ENCODE data around the gene MN1. TPM values are rescaled to one million over a fixed set of nuclear protein-coding genes. Genes with fewer than 3 reads are reported as not detected.

Gene MN1
- total and polyA plus RNA-seq, 2 of the 4 experiments (the other 2 are of a cell fraction): 0.36 to 1.3 TPM

DNA sequence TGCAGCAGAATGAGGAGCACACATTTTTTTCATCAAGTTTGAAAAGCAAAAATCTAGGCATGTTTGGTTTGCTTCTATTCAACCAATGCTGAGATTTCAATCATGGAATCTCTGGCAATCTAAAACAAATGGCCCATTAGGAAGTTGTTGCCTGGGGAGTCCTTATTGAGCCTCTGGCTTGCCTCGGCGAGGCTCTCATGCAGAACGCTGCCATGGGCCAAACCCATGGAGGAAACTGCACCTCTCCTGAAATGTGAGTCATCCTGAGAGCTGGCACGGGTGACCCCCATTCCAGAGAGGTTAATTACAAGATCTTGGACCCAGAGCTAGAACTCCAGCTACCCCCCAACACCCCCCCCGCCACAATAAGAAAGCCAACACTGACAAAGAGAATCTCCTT lies 80.7 kb downstream of the MN1 start:
- POLR2A ChIA-PET (ENCODE audit: unreplicated experiment): no interaction called here
- no CpG with 5 or more reads among the region's 5 CpGs for WGBS, 2 experiments (ENCODE audit: extremely low coverage in 2 of 2, insufficient read length in 1 of 2)
- CTCF ChIA-PET: no interaction called here

More for the DNA sequence above, 80.7 kb downstream of the MN1 start:
- peaks cover 2% of the 10 kb centered on the region; the same call in 1 of the 2 replicates for H3K9me3 ChIP-seq (ENCODE audit: control insufficient read depth, insufficient read depth, low read length)
- dilution Hi-C loops (cut with HindIII; ENCODE audit: low sequenced_read_pairs, unreplicated experiment) (no loop called here), in situ Hi-C loops (cut with MboI; ENCODE audit: low sequenced_read_pairs) (no loop called here), intact Hi-C loops (cut with micrococcal nuclease) (no loop called here)
- H2AK5ac ChIP-seq (ENCODE audit: low read depth, low read length): no peak overlapping the region
- H3K23ac ChIP-seq (ENCODE audit: low read depth, low read length): no peak overlapping the region
- H2BK15ac ChIP-seq (ENCODE audit: low read depth, low read length): no peak overlapping the region
- no peaks in the 10 kb centered on the region for H3K79me1 ChIP-seq (ENCODE audit: low read depth in 1 of 2, low read length in 2 of 2)
- H3K4me1 ChIP-seq (ENCODE audit: control insufficient read depth, insufficient read depth, low read length): peaks cover 11% of the 10 kb centered on the region
- H3K36me3 ChIP-seq (ENCODE audit: control insufficient read depth, insufficient read depth, low read length): no peaks in the 10 kb centered on the region
- H3K4ac ChIP-seq (ENCODE audit: low read depth, low read length): no peak overlapping the region
- H3K9me1 ChIP-seq (ENCODE audit: insufficient read depth, low read length): peaks cover 20% of the 10 kb centered on the region
- H4K91ac ChIP-seq (ENCODE audit: insufficient read depth, low read depth, low read length): no peak overlapping the region
- no peak overlapping the region for H3K18ac ChIP-seq (ENCODE audit: low read depth, low read length)
- H4K8ac ChIP-seq (ENCODE audit: low read depth in 2 of 2, low read length in 2 of 2): no peak overlapping the region
- H3K27ac ChIP-seq (ENCODE audit: insufficient read depth, low read length): no peak overlapping the region
- H3K56ac ChIP-seq (ENCODE audit: extremely low read depth, insufficient read depth, low read length): no peak overlapping the region
- TF ChIP-seq RFX5 (IDR thresholded peaks at IDR 0.05; ENCODE audit: low read depth, low read length): no peak
- TF ChIP-seq MXI1 (IDR thresholded peaks at IDR 0.05; ENCODE audit: borderline replicate concordance, low read depth, low read length): no peak
- TF ChIP-seq POLR2A (IDR thresholded peaks at IDR 0.05; ENCODE audit: low read depth, low read length): no peak
- TF ChIP-seq MAFK (IDR thresholded peaks at IDR 0.05; ENCODE audit: low read depth, low read length): no peak
- TF ChIP-seq BHLHE40 (IDR thresholded peaks at IDR 0.05; ENCODE audit: low read depth, low read length): no peak
- no peak for TF ChIP-seq NFE2L2 (IDR thresholded peaks at IDR 0.05; ENCODE audit: low read depth, low read length)
- no peak for TF ChIP-seq CEBPB (IDR thresholded peaks at IDR 0.05; ENCODE audit: low read depth, low read length)
- TF ChIP-seq CHD1 (IDR thresholded peaks at IDR 0.05; ENCODE audit: low read depth, low read length): no peak
- no peak for TF ChIP-seq RCOR1 (IDR thresholded peaks at IDR 0.05; ENCODE audit: insufficient replicate concordance, low read length)
- TF ChIP-seq, protein P1, sequence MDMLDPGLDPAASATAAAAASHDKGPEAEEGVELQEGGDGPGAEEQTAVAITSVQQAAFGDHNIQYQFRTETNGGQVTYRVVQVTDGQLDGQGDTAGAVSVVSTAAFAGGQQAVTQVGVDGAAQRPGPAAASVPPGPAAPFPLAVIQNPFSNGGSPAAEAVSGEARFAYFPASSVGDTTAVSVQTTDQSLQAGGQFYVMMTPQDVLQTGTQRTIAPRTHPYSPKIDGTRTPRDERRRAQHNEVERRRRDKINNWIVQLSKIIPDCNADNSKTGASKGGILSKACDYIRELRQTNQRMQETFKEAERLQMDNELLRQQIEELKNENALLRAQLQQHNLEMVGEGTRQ (IDR thresholded peaks at IDR 0.05; ENCODE audit: low read depth, low read length): no peak
- TF ChIP-seq, protein P2, sequence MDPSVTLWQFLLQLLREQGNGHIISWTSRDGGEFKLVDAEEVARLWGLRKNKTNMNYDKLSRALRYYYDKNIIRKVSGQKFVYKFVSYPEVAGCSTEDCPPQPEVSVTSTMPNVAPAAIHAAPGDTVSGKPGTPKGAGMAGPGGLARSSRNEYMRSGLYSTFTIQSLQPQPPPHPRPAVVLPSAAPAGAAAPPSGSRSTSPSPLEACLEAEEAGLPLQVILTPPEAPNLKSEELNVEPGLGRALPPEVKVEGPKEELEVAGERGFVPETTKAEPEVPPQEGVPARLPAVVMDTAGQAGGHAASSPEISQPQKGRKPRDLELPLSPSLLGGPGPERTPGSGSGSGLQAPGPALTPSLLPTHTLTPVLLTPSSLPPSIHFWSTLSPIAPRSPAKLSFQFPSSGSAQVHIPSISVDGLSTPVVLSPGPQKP (IDR thresholded peaks at IDR 0.05; ENCODE audit: borderline replicate concordance, low read depth, low read length): no peak
- TF ChIP-seq, protein P3, sequence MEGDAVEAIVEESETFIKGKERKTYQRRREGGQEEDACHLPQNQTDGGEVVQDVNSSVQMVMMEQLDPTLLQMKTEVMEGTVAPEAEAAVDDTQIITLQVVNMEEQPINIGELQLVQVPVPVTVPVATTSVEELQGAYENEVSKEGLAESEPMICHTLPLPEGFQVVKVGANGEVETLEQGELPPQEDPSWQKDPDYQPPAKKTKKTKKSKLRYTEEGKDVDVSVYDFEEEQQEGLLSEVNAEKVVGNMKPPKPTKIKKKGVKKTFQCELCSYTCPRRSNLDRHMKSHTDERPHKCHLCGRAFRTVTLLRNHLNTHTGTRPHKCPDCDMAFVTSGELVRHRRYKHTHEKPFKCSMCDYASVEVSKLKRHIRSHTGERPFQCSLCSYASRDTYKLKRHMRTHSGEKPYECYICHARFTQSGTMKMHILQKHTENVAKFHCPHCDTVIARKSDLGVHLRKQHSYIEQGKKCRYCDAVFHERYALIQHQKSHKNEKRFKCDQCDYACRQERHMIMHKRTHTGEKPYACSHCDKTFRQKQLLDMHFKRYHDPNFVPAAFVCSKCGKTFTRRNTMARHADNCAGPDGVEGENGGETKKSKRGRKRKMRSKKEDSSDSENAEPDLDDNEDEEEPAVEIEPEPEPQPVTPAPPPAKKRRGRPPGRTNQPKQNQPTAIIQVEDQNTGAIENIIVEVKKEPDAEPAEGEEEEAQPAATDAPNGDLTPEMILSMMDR (conservative IDR thresholded peaks at IDR 0.05; ENCODE audit: low read depth, low read length): no peak
- TF ChIP-seq SMC3 (IDR thresholded peaks at IDR 0.05; ENCODE audit: low read depth, low read length): no peak
- no peak for TF ChIP-seq MAZ (IDR thresholded peaks at IDR 0.05; ENCODE audit: borderline replicate concordance, low read depth, low read length)
- no peak overlapping the region for H2AFZ ChIP-seq (replicated peaks; ENCODE audit: low read length, poor library complexity)
- H3K4me2 ChIP-seq (ENCODE audit: low read depth, low read length): no peak overlapping the region
- H3K27me3 ChIP-seq (ENCODE audit: control insufficient read depth, insufficient read depth, low read length): no peaks in the 10 kb centered on the region
- no peak overlapping the region for H2BK5ac ChIP-seq (ENCODE audit: low read depth, low read length, poor library complexity, severe bottlenecking)
- no peak overlapping the region for H2BK20ac ChIP-seq (ENCODE audit: low read depth, low read length)
- no peak overlapping the region for H3K4me3 ChIP-seq (ENCODE audit: insufficient read depth, low read depth, low read length)
- DNase-seq (no peak), ATAC-seq (ENCODE audit: low read depth) (no peak)
- H2BK120ac ChIP-seq (ENCODE audit: low read depth, low read length): no peak overlapping the region
- BruUV-seq (replicated peaks): no TSS peak
- H4K5ac ChIP-seq (ENCODE audit: low read depth, low read length): no peak overlapping the region
- H2AK9ac ChIP-seq (replicated peaks; ENCODE audit: low read depth, low read length, poor library complexity): no peak overlapping the region
- H3K9ac ChIP-seq (ENCODE audit: low read depth, low read length): no peak overlapping the region
- H3K14ac ChIP-seq (replicated peaks; ENCODE audit: low read depth, low read length): no peak overlapping the region
- no peaks in the 10 kb centered on the region for H4K20me1 ChIP-seq (ENCODE audit: insufficient read depth, low read length)
